ENCODE results near the gene TARS3.

Gene TARS3

GRCh38 chr15:101654171-101654570 is 70.1 kb downstream of the TARS3 start:
- FAIRE-seq, result no peak
- no peak for TF ChIP-seq POLR2A (IDR thresholded peaks at IDR 0.05; ENCODE audit: low read depth, low read length)
- no peak for DNase-seq (ENCODE audit: insufficient read length, low spot score)

- FAIRE-seq, result no peak
- no peak for DNase-seq (ENCODE audit: insufficient read length, low spot score)
These were observed 71.4 kb downstream of the TARS3 start for GRCh38 chr15:101652786-101653430.

GRCh38 chr15:101652098-101652785 is 72.0 kb downstream of the TARS3 start, which contains the start of gene TM2D3:
Gene TM2D3 (minus strand): TSS chr15:101652381. CDS start chr15:101652361, 20 bp downstream.
- DNase-seq (ENCODE audit: insufficient read length, low spot score), result peak; percentile 74
- FAIRE-seq, result no peak
- peak; percentile 92 for TF ChIP-seq POLR2A (IDR thresholded peaks at IDR 0.05; ENCODE audit: low read depth, low read length)

More at GRCh38 chr15:101652786-101653430, 71.4 kb downstream of the TARS3 start:
- no peak for TF ChIP-seq POLR2A (IDR thresholded peaks at IDR 0.05; ENCODE audit: low read depth, low read length)

- no peak for TF ChIP-seq POLR2A (IDR thresholded peaks at IDR 0.05; ENCODE audit: low read depth, low read length)
- DNase-seq (ENCODE audit: insufficient read length, low spot score) (peak; percentile 28), FAIRE-seq (no peak)
These were observed 72.6 kb downstream of the TARS3 start for GRCh38 chr15:101651554-101652097.

GRCh38 chr15:101650145-101650544 is 74.1 kb downstream of the TARS3 start:
- DNase-seq (ENCODE audit: insufficient read length, low spot score) (no peak), FAIRE-seq (no peak)
- TF ChIP-seq POLR2A (IDR thresholded peaks at IDR 0.05; ENCODE audit: low read depth, low read length), result no peak

- FAIRE-seq (no peak), DNase-seq (ENCODE audit: insufficient read length, low spot score) (no peak)
- no peak for TF ChIP-seq POLR2A (IDR thresholded peaks at IDR 0.05; ENCODE audit: low read depth, low read length)
These were observed 75.9 kb downstream of the TARS3 start for GRCh38 chr15:101648356-101648755.

GRCh38 chr15:101647251-101647650 is 77.0 kb downstream of the TARS3 start:
- no peak for FAIRE-seq
- no peak for DNase-seq (ENCODE audit: insufficient read length, low spot score)
- no peak for TF ChIP-seq POLR2A (IDR thresholded peaks at IDR 0.05; ENCODE audit: low read depth, low read length)

GRCh38 chr15:101646672-101647071 is 77.6 kb downstream of the TARS3 start:
- FAIRE-seq, result no peak
- DNase-seq (ENCODE audit: insufficient read length, low spot score), result no peak

GRCh38 chr15:101642361-101642760 is 81.9 kb downstream of the TARS3 start:
- no peak for TF ChIP-seq POLR2A (IDR thresholded peaks at IDR 0.05; ENCODE audit: low read depth, low read length)
- DNase-seq (ENCODE audit: insufficient read length, low spot score), result no peak
- no peak for FAIRE-seq

More at GRCh38 chr15:101646672-101647071, 77.6 kb downstream of the TARS3 start:
- no peak for TF ChIP-seq POLR2A (IDR thresholded peaks at IDR 0.05; ENCODE audit: low read depth, low read length)

- DNase-seq (ENCODE audit: insufficient read length, low spot score), result no peak
- FAIRE-seq, result no peak
- TF ChIP-seq POLR2A (IDR thresholded peaks at IDR 0.05; ENCODE audit: low read depth, low read length), result no peak
These were observed 82.4 kb downstream of the TARS3 start for GRCh38 chr15:101641894-101642293.

- TF ChIP-seq POLR2A (IDR thresholded peaks at IDR 0.05; ENCODE audit: low read depth, low read length), result no peak
- DNase-seq (ENCODE audit: insufficient read length, low spot score) (no peak), FAIRE-seq (no peak)
These were observed 83.0 kb downstream of the TARS3 start for GRCh38 chr15:101641129-101641764.

GRCh38 chr15:101639667-101640066 is 84.6 kb downstream of the TARS3 start:
- FAIRE-seq (no peak), DNase-seq (ENCODE audit: insufficient read length, low spot score) (no peak)
- no peak for TF ChIP-seq POLR2A (IDR thresholded peaks at IDR 0.05; ENCODE audit: low read depth, low read length)

- TF ChIP-seq POLR2A (IDR thresholded peaks at IDR 0.05; ENCODE audit: low read depth, low read length), result no peak
- DNase-seq (ENCODE audit: insufficient read length, low spot score) (no peak), FAIRE-seq (no peak)
These were observed 86.4 kb downstream of the TARS3 start for GRCh38 chr15:101637919-101638318.

- DNase-seq (ENCODE audit: insufficient read length, low spot score), result no peak
- FAIRE-seq, result no peak
- no peak for TF ChIP-seq POLR2A (IDR thresholded peaks at IDR 0.05; ENCODE audit: low read depth, low read length)
These were observed 86.8 kb downstream of the TARS3 start for GRCh38 chr15:101637516-101637915.

All from H54 (cell line).